ENCODE data around the gene MRPL39. TPM values are rescaled to one million over a fixed set of nuclear protein-coding genes. Genes with fewer than 3 reads are reported as not detected.

MRPL39 gene
- total and polyA plus RNA-seq, 2 experiments from 2014 or later, result 50.5 to 132 TPM

DNA sequence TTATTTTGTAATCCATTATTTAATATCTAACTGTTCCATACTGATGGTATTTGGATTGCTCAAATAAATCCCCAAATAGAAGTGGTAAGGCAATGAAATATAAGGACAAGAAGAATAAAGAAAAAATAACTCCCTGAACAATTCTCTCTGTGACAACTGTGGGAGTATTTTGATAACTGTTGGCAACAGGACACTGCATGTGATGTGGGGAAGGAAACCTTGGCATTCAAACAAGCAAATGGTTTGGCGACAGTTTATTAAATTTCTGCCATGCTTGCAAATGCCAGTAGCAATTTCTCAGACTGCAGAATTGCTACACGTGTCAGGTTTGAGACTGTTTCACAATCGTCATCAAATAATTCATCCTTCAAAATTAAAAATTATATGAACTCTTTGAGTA, 8.6 kb upstream of the MRPL39 start:
- Histone ChIP-seq H3K9me2 (ENCODE audit: insufficient read depth) (no peaks in the 10 kb centered on the region), H3K4me2 (no peak overlapping the region), H3K4me3 (no peak overlapping the region), H3K27me3 (ENCODE audit: insufficient read depth) (no peaks in the 10 kb centered on the region), H3K27ac (ENCODE audit: low read depth) (no peak overlapping the region), H3K36me3 (ENCODE audit: insufficient read depth) (no peaks in the 10 kb centered on the region), H2AFZ (no peak overlapping the region), H3F3A (replicated peaks; ENCODE audit: low read depth) (no peaks in the 10 kb centered on the region), H3K79me2 (replicated peaks; ENCODE audit: insufficient read depth) (no peaks in the 10 kb centered on the region), H3K4me1 (ENCODE audit: insufficient read depth) (no peaks in the 10 kb centered on the region), H4K20me1 (replicated peaks; ENCODE audit: insufficient read depth) (0 out of 2 replicates have a peak, but pooled peaks cover 6% of the 10 kb centered on the region)
- peaks cover 3% of the 10 kb centered on the region for H3K27me3 Mint-ChIP-seq (ENCODE audit: insufficient read depth, low read depth, poor library complexity)
- TF ChIP-seq STAT1 (IDR thresholded peaks at IDR 0.05; ENCODE audit: unreplicated experiment) (no peak), CREB1 (CRISPR knock-in tag; IDR thresholded peaks at IDR 0.05; ENCODE audit: low read depth) (no peak), ZNF114 (CRISPR knock-in tag; IDR thresholded peaks at IDR 0.05) (no peak), POLR2AphosphoS5 (IDR thresholded peaks at IDR 0.05; ENCODE audit: low read depth) (no peak), EZH2 (IDR thresholded peaks at IDR 0.05; ENCODE audit: low read depth, unreplicated experiment) (no peak), ZNF331 (CRISPR knock-in tag; IDR thresholded peaks at IDR 0.05; ENCODE audit: low read depth) (no peak), JUNB (IDR thresholded peaks at IDR 0.05; ENCODE audit: unreplicated experiment) (no peak), EZH2phosphoT487 (IDR thresholded peaks at IDR 0.05; ENCODE audit: unreplicated experiment) (no peak), NANOG (IDR thresholded peaks at IDR 0.05; ENCODE audit: borderline replicate concordance) (no peak)
- TF ChIP-seq, protein P1, sequence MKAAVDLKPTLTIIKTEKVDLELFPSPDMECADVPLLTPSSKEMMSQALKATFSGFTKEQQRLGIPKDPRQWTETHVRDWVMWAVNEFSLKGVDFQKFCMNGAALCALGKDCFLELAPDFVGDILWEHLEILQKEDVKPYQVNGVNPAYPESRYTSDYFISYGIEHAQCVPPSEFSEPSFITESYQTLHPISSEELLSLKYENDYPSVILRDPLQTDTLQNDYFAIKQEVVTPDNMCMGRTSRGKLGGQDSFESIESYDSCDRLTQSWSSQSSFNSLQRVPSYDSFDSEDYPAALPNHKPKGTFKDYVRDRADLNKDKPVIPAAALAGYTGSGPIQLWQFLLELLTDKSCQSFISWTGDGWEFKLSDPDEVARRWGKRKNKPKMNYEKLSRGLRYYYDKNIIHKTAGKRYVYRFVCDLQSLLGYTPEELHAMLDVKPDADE (IDR thresholded peaks at IDR 0.05), result no peak
- TF ChIP-seq, protein P2, sequence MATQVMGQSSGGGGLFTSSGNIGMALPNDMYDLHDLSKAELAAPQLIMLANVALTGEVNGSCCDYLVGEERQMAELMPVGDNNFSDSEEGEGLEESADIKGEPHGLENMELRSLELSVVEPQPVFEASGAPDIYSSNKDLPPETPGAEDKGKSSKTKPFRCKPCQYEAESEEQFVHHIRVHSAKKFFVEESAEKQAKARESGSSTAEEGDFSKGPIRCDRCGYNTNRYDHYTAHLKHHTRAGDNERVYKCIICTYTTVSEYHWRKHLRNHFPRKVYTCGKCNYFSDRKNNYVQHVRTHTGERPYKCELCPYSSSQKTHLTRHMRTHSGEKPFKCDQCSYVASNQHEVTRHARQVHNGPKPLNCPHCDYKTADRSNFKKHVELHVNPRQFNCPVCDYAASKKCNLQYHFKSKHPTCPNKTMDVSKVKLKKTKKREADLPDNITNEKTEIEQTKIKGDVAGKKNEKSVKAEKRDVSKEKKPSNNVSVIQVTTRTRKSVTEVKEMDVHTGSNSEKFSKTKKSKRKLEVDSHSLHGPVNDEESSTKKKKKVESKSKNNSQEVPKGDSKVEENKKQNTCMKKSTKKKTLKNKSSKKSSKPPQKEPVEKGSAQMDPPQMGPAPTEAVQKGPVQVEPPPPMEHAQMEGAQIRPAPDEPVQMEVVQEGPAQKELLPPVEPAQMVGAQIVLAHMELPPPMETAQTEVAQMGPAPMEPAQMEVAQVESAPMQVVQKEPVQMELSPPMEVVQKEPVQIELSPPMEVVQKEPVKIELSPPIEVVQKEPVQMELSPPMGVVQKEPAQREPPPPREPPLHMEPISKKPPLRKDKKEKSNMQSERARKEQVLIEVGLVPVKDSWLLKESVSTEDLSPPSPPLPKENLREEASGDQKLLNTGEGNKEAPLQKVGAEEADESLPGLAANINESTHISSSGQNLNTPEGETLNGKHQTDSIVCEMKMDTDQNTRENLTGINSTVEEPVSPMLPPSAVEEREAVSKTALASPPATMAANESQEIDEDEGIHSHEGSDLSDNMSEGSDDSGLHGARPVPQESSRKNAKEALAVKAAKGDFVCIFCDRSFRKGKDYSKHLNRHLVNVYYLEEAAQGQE (IDR thresholded peaks at IDR 0.05; ENCODE audit: unreplicated experiment), result no peak
- TF ChIP-seq, protein P3, sequence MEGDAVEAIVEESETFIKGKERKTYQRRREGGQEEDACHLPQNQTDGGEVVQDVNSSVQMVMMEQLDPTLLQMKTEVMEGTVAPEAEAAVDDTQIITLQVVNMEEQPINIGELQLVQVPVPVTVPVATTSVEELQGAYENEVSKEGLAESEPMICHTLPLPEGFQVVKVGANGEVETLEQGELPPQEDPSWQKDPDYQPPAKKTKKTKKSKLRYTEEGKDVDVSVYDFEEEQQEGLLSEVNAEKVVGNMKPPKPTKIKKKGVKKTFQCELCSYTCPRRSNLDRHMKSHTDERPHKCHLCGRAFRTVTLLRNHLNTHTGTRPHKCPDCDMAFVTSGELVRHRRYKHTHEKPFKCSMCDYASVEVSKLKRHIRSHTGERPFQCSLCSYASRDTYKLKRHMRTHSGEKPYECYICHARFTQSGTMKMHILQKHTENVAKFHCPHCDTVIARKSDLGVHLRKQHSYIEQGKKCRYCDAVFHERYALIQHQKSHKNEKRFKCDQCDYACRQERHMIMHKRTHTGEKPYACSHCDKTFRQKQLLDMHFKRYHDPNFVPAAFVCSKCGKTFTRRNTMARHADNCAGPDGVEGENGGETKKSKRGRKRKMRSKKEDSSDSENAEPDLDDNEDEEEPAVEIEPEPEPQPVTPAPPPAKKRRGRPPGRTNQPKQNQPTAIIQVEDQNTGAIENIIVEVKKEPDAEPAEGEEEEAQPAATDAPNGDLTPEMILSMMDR (conservative IDR thresholded peaks at IDR 0.05; ENCODE audit: low read depth in 2 of 2), result no peak
- TF ChIP-seq, protein P4, sequence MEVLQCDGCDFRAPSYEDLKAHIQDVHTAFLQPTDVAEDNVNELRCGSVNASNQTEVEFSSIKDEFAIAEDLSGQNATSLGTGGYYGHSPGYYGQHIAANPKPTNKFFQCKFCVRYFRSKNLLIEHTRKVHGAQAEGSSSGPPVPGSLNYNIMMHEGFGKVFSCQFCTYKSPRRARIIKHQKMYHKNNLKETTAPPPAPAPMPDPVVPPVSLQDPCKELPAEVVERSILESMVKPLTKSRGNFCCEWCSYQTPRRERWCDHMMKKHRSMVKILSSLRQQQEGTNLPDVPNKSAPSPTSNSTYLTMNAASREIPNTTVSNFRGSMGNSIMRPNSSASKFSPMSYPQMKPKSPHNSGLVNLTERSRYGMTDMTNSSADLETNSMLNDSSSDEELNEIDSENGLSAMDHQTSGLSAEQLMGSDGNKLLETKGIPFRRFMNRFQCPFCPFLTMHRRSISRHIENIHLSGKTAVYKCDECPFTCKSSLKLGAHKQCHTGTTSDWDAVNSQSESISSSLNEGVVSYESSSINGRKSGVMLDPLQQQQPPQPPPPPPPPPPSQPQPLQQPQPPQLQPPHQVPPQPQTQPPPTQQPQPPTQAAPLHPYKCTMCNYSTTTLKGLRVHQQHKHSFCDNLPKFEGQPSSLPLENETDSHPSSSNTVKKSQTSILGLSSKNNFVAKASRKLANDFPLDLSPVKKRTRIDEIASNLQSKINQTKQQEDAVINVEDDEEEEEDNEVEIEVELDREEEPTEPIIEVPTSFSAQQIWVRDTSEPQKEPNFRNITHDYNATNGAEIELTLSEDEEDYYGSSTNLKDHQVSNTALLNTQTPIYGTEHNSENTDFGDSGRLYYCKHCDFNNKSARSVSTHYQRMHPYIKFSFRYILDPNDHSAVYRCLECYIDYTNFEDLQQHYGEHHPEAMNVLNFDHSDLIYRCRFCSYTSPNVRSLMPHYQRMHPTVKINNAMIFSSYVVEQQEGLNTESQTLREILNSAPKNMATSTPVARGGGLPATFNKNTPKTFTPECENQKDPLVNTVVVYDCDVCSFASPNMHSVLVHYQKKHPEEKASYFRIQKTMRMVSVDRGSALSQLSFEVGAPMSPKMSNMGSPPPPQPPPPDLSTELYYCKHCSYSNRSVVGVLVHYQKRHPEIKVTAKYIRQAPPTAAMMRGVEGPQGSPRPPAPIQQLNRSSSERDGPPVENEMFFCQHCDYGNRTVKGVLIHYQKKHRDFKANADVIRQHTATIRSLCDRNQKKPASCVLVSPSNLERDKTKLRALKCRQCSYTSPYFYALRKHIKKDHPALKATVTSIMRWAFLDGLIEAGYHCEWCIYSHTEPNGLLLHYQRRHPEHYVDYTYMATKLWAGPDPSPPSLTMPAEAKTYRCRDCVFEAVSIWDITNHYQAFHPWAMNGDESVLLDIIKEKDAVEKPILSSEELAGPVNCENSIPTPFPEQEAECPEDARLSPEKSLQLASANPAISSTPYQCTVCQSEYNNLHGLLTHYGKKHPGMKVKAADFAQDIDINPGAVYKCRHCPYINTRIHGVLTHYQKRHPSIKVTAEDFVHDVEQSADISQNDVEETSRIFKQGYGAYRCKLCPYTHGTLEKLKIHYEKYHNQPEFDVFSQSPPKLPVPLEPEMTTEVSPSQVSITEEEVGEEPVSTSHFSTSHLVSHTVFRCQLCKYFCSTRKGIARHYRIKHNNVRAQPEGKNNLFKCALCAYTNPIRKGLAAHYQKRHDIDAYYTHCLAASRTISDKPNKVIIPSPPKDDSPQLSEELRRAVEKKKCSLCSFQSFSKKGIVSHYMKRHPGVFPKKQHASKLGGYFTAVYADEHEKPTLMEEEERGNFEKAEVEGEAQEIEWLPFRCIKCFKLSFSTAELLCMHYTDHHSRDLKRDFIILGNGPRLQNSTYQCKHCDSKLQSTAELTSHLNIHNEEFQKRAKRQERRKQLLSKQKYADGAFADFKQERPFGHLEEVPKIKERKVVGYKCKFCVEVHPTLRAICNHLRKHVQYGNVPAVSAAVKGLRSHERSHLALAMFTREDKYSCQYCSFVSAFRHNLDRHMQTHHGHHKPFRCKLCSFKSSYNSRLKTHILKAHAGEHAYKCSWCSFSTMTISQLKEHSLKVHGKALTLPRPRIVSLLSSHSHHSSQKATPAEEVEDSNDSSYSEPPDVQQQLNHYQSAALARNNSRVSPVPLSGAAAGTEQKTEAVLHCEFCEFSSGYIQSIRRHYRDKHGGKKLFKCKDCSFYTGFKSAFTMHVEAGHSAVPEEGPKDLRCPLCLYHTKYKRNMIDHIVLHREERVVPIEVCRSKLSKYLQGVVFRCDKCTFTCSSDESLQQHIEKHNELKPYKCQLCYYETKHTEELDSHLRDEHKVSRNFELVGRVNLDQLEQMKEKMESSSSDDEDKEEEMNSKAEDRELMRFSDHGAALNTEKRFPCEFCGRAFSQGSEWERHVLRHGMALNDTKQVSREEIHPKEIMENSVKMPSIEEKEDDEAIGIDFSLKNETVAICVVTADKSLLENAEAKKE (CRISPR knock-in tag; IDR thresholded peaks at IDR 0.05), result no peak
- H3K9me3 Mint-ChIP-seq, result no peaks in the 10 kb centered on the region
- H3K36me3 Mint-ChIP-seq (ENCODE audit: low read depth), result no peaks in the 10 kb centered on the region
- H3K4me1 Mint-ChIP-seq, result no peaks in the 10 kb centered on the region; the same call in 2 of the 3 replicates
- no peak overlapping the region for H3K27ac Mint-ChIP-seq
- ATAC-seq, result no peak
- no peak for DNase-seq (ENCODE audit: low spot score)
- H3K4me3 Mint-ChIP-seq, result no peak overlapping the region

Measured in GM23338 (cell line).